Measurements from ENCODE around the gene METTL8.

The METTL8 gene, protein sequence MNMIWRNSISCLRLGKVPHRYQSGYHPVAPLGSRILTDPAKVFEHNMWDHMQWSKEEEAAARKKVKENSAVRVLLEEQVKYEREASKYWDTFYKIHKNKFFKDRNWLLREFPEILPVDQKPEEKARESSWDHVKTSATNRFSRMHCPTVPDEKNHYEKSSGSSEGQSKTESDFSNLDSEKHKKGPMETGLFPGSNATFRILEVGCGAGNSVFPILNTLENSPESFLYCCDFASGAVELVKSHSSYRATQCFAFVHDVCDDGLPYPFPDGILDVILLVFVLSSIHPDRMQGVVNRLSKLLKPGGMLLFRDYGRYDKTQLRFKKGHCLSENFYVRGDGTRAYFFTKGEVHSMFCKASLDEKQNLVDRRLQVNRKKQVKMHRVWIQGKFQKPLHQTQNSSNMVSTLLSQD

DNA sequence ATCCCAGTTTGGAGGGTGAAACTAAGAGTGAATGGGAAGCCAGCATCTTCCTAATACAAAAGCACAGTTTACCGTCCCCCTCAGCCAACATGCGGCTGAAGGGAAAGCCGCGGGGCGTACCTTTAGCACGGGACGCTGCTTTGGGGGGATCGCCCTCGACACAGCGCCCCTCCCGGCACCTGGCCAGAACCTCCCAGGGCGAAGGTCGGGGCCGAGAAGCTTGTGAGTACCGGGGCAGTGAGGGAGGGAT lies at the start of gene METTL8:
Gene METTL8, minus strand, starts transcription at position 228 of the 250 bp plus-strand sequence. CDS start 41,805 bp downstream, outside the sequence.
- DNase-seq (ENCODE audit: low read depth, low spot score): no peak

- DNase-seq (ENCODE audit: low read depth, low spot score): no peak
Observed at GRCh38 chr2:171482877-171483276, 49.1 kb upstream of the METTL8 start.

DNA sequence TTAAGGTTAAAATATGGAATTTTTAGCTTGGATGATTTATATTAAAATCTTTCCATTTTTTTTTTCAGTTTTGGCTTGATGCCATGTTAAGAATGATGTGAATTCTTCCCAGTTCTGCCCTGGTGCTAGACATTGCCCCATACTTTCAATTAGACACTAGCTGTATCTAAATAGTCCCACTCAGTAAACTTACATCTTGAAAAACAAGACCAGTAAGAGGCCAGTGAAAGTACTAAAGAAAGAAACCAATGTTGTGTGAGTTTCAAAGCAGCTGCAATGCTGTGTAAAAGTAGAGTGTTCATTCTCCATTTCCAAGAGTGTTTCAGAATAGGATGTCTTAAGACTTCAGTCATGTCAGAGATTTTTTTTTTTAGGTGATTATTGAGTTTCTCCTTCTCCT lies 48.5 kb upstream of the METTL8 start:
- DNase-seq (ENCODE audit: low read depth, low spot score): no peak

- DNase-seq (ENCODE audit: low read depth, low spot score): no peak
Observed at GRCh38 chr2:171480908-171481307, 47.1 kb upstream of the METTL8 start.

GRCh38 chr2:171479154-171479814 lies 45.5 kb upstream of the METTL8 start:
- DNase-seq (ENCODE audit: low read depth, low spot score): no peak

DNA sequence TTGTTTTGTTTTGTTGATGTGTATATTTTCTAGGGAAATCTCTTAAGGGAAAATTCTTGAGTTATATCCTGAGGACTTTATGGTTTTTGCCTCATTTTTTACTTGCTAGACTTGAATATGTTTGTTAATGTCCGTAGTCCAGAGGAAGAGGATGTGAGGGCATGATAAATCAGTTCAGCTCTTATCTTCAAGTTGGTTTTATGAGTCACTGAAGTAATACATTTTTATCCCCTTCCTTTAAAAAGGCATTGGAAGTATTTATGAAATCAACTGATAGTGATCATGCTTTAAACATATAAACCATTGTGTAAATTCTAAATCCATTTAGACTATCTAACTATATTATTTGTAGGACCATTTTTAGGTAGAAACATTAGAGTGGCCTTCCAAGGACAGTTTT lies 44.6 kb upstream of the METTL8 start:
- no peak for DNase-seq (ENCODE audit: low read depth, low spot score)

DNA sequence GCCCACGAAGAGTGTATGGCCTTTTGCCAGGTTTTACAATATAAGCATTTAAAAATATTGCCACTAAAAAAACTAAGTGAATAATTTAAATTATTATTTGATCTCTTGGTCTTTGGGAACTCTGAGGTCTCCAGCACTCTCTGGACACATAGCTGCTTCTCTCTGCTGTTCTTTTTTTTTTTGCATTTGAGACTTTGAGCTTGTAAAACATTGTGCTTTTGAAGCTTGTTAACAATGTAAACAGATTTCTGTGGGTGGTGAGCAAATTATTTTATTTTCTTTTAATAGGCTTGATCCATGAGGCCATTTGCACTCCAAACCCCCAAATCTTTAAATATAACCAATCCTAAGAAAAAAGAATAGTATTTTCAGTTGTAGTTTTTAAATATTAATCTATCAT lies 42.2 kb upstream of the METTL8 start:
- DNase-seq (ENCODE audit: low read depth, low spot score): no peak

DNA sequence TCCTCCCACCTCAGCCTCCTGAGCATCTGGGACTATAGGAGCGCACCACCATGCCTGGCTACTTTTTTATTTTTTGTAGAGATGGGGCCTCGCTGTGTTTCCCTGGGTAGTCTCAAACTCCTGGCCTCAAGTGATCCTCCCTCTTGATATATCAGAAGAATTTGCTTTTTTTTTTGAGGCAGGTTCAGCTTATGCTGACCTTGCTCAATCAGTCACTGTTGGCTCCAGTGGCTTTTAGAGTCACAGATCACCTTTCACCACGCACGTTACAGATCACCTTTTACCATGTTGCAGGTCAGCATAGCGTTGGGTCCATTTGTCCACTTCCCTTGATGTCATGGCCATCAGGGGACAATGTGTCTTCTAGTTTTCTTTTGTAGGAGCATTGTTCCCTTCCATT lies 36.3 kb upstream of the METTL8 start:
- no peak for DNase-seq (ENCODE audit: low read depth, low spot score)

- no peak for DNase-seq (ENCODE audit: low read depth, low spot score)
Observed at GRCh38 chr2:171469176-171469575, 35.4 kb upstream of the METTL8 start.

DNA sequence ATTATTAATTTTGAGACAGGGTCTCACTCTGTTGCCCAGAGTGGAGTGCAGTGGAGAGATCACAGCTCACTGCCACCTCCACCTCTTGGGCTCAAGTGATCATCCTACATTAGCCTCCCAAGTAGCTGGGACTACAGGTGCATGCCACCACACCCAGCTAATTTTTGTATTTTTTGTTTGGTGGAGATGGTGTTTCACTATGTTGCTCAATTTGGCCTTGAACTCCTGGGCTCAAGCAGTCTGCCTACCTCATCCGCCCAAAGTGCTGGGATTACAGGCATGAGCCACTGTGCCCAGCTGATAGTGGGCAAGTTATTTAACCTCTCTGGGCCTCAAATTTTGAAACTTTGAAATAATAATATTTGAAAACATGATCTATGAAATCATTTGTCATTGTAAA lies 26.7 kb upstream of the METTL8 start:
- no peak for DNase-seq (ENCODE audit: low read depth, low spot score)

- no peak for DNase-seq (ENCODE audit: low read depth, low spot score)
Observed at GRCh38 chr2:171459498-171459897, 25.7 kb upstream of the METTL8 start.

DNA sequence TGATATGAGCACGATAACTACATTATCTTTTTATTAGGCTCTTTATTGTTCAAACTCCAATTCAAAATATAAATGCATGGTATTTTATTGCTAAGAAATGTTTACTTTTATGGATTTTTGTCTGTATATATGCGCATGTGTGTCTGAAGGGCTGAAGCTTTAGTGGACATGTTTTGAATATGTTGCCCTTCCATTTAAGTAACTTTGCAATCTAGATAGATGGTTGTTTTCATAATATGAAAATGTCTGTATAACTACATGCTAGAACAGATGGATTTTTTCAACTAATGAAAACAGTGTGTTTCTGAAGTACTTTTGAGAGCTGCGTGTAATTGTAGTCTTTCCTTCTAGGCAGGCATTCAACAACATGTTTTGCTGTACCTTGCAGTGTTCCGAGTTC lies 19.0 kb upstream of the METTL8 start:
- DNase-seq (ENCODE audit: low read depth, low spot score): no peak

DNA sequence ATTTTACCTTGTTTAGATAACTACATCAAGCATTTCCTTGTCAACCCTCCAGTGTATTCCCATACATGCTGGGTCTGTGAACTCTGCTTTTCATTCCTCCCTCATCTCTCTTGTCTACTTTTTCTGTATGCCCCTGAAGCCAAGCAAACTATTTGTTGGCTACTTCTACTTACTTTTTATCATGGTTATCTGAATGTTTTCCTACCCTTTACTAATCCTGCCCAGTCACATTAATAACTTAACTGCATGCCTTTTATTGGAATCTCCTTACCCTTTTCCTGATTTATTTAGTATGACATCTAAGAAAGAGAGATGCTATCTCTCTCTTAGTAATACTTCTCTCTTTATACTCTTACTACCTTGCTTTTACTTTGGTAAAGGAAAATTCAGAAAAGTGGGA lies 17.3 kb upstream of the METTL8 start:
- DNase-seq (ENCODE audit: low read depth, low spot score): no peak

DNA sequence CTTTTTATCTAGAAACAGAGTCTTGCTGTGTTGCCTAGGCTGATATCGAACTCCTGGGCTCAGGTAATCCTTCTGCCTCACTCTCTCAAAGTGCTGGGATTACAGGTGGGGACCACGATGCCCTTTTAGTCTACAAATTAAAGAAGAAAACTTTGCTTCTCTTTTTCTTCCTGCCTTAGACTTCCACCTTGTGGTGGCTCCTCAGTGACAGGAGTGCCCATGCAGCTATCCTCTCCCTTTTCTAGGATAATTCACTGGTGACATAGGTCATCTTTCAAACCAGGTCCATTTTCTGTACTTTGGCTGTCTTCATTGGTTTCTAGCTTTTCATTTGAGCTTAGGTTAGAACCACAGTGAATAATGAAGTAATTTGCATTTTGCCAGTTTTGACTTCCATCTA lies 13.9 kb upstream of the METTL8 start:
- no peak for DNase-seq (ENCODE audit: low read depth, low spot score)

- no peak for DNase-seq (ENCODE audit: low read depth, low spot score)
Observed at GRCh38 chr2:171441470-171441869, 7.7 kb upstream of the METTL8 start.

- no peak for DNase-seq (ENCODE audit: low read depth, low spot score)
Observed at GRCh38 chr2:171436307-171436706, 2.5 kb upstream of the METTL8 start.

DNA sequence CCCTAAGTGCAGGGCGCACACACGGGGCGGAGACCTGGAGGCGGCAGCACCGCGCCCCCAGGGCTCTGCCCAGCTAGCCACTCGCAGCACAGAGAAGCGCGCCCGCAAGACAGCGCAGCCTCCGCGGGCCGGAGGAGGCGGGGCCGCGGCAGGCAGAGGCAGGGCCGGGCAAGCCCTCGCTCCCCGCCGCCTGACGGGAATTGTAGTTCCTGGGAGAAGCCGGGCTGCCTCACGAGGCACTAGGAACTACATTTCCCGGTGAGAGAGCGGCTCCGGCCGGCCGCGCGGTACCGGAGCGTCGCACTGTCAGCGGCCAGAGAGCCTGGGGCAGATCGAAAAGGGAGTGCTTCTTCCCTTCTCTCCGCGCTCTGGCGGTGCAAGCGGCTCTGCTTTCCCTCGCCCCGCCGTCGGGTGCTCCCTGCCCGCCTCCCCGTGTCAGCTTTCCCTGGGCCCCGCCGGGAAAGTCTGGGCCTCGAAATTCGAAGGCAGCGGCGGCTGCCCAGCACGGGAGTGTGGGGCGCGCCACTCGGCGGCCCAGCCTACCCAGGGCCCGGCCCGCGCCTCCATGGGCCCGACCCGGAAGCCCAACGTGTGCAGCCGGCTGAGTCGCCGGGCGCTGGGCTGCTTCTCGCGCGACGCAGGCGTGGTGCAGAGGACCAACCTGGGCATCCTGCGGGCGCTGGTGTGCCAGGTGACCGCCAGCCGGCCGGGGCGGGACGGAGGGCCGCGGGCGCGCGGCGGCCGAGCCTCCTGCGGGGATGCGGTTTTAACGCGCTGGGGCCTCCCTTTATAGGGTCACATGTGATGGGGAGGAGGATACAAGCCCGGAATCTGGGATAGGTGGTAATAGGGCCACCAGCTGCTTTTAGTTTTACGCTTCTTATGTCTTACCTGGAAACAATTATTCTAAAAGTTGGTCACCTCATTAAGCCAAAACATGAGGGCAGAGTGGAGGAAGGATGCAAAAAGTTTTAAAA lies 511 bp upstream of the METTL8 start, which contains the start of gene DCAF17:
Gene DCAF17, plus strand, starts transcription at position 214 of the 977 bp plus-strand sequence. Its CDS starts 352 bp downstream, at position 566.
- peak; percentile 89 for DNase-seq (ENCODE audit: low read depth, low spot score)

GRCh38 chr2:171432969-171433762 lies 624 bp downstream of the METTL8 start:
- DNase-seq (ENCODE audit: low read depth, low spot score): no peak

- no peak for DNase-seq (ENCODE audit: low read depth, low spot score)
Observed at GRCh38 chr2:171432206-171432968, 1.4 kb downstream of the METTL8 start.

DNA sequence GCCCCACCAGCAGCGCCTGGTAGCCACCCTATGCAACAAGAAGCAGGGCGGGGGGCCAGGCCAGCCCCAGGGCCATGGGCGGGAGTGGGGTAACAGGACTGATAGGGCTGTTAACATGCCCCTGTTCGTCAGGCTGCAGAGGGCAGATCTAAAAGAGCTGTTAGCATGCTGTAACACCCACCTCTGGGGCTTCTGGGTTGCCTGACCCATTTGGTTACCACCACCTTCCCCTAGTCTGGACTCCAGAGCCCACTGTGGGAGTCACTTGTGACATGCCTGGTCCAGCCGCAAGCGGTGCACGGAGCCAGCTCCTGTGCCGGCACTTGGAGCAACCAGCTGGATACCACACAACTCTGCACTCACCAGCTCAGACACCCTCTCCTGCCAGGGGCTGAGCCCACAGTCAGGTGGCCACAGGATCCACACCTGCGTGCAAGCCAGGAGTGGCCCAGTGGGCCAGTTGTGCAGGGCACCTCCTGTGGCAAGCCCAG lies 2.1 kb downstream of the METTL8 start:
- DNase-seq (ENCODE audit: low read depth, low spot score): no peak

Measured in activated naive CD8-positive, alpha-beta T cell treated with anti-CD3 and anti-CD28 coated beads, Interleukin-2, amount 50 U/mL, for 16 hours (primary cell).